IMR-90 (cell line): ENCODE results near the gene ROBO2. TPM values are rescaled to one million over a fixed set of nuclear protein-coding genes. Genes with fewer than 3 reads are reported as not detected.

ENCODE experiments used
- ATAC-seq: fragments of 200-7000 bp; cut with Tn5 transposase; 2 replicates; pipeline ENCODE4 v1.9.1; 2020; ENCODE audit warnings: low read depth, mild to moderate bottlenecking, moderate library complexity
- BruUV-seq: library from RNA; stranded (reverse); fragments of 400-500 nt; replicated peaks from 2 replicates; lab custom pipeline; 2021; lab: Mats Ljungman, UMichigan
- CTCF ChIA-PET: fragments of 300-600 bp; formaldehyde crosslinking; extraction: SDS; loops from one replicate; lab custom pipeline; 2021; ENCODE audit warnings: antibody characterized with exemption; lab: Yijun Ruan, JAX
- POLR2A ChIA-PET: fragments of 300-600 bp; sonication (Branson Sonifier 250); formaldehyde crosslinking; loops from one replicate; lab custom pipeline; 2022; ENCODE audit warnings: antibody characterized with exemption; ENCODE audit not compliant: unreplicated experiment; lab: Charles Lee
- DNase-seq: peaks from one replicate; pipeline ENCODE4 v3.0.0; 2013
- H2AFZ ChIP-seq: replicated peaks from 2 replicates; pipeline ENCODE3; 2013; ENCODE audit warnings: low read length, mild to moderate bottlenecking; ENCODE audit not compliant: poor library complexity
- H2AK5ac ChIP-seq: 2 replicates; pipeline ENCODE4 v1.6.1; 2013; ENCODE audit warnings: low read depth, low read length, inconsistent platforms
- H2AK9ac ChIP-seq: replicated peaks from 2 replicates; pipeline ENCODE3; 2013; ENCODE audit warnings: mild to moderate bottlenecking, low read depth, low read length, moderate library complexity; ENCODE audit not compliant: poor library complexity
- H2BK120ac ChIP-seq: 2 replicates; pipeline ENCODE4 v1.6.1; 2013; ENCODE audit warnings: low read depth, low read length, inconsistent platforms
- H2BK15ac ChIP-seq: 3 replicates; pipeline ENCODE4 v1.6.1; 2013; ENCODE audit warnings: low read depth, low read length, inconsistent platforms
- H2BK20ac ChIP-seq: 2 replicates; pipeline ENCODE4 v1.6.1; 2013; ENCODE audit warnings: low read depth, mild to moderate bottlenecking, inconsistent platforms, low read length, moderate library complexity
- H2BK5ac ChIP-seq: 2 replicates; pipeline ENCODE4 v1.6.1; 2013; ENCODE audit warnings: mild to moderate bottlenecking, low read depth, low read length, inconsistent platforms; ENCODE audit not compliant: poor library complexity, severe bottlenecking
- H3K14ac ChIP-seq: replicated peaks from 2 replicates; pipeline ENCODE4 v1.6.1; 2013; ENCODE audit warnings: low read depth, low read length, inconsistent platforms
- H3K18ac ChIP-seq: 2 replicates; pipeline ENCODE4 v1.6.1; 2013; ENCODE audit warnings: low read depth, low read length, control low read depth
- H3K23ac ChIP-seq: 2 replicates; pipeline ENCODE4 v1.6.1; 2013; ENCODE audit warnings: low read depth, low read length, inconsistent platforms
- H3K27ac ChIP-seq: 2 replicates; pipeline ENCODE4 v1.5.1; 2013; ENCODE audit warnings: mild to moderate bottlenecking, control low read depth, low read length; ENCODE audit not compliant: insufficient read depth
- H3K27me3 ChIP-seq: 2 replicates; pipeline ENCODE4 v1.6.1; 2013; ENCODE audit warnings: low read length; ENCODE audit not compliant: control insufficient read depth, insufficient read depth
- H3K36me3 ChIP-seq: 2 replicates; pipeline ENCODE4 v1.6.1; 2013; ENCODE audit warnings: low read length, mixed read lengths; ENCODE audit not compliant: control insufficient read depth, insufficient read depth
- H3K4ac ChIP-seq: 2 replicates; pipeline ENCODE4 v1.6.1; 2013; ENCODE audit warnings: low read depth, low read length, inconsistent platforms
- H3K4me1 ChIP-seq: 2 replicates; pipeline ENCODE4 v1.6.1; 2013; ENCODE audit warnings: low read length, mixed read lengths; ENCODE audit not compliant: control insufficient read depth, insufficient read depth
- H3K4me2 ChIP-seq: 2 replicates; pipeline ENCODE4 v1.6.1; 2013; ENCODE audit warnings: low read depth, mild to moderate bottlenecking, control low read depth, low read length, moderate library complexity
- H3K4me3 ChIP-seq: 2 replicates; pipeline ENCODE4 v1.5.1; 2013; ENCODE audit warnings: low read depth, mild to moderate bottlenecking, control low read depth, low read length, moderate library complexity; ENCODE audit not compliant: insufficient read depth
- H3K56ac ChIP-seq: 2 replicates; pipeline ENCODE4 v1.6.1; 2013; ENCODE audit warnings: low read length, inconsistent platforms; ENCODE audit not compliant: insufficient read depth; ENCODE audit errors: extremely low read depth
- H3K79me1 ChIP-seq, 2 experiments: 2 replicates each; pipeline ENCODE4 v1.6.1; 2013; ENCODE audit warnings: low read length in 2 of 2, inconsistent platforms in 1 of 2, low read depth in 1 of 2
- H3K9ac ChIP-seq: 2 replicates; pipeline ENCODE4 v1.6.1; 2013; ENCODE audit warnings: low read depth, low read length, control low read depth
- H3K9me1 ChIP-seq: 2 replicates; pipeline ENCODE4 v1.6.1; 2013; ENCODE audit warnings: low read length, inconsistent platforms; ENCODE audit not compliant: insufficient read depth
- H3K9me3 ChIP-seq: 2 replicates; pipeline ENCODE4 v1.6.1; 2013; ENCODE audit warnings: low read length; ENCODE audit not compliant: control insufficient read depth, insufficient read depth
- H4K20me1 ChIP-seq: 2 replicates; pipeline ENCODE4 v1.6.1; 2013; ENCODE audit warnings: low read length, inconsistent platforms; ENCODE audit not compliant: insufficient read depth
- H4K5ac ChIP-seq: 2 replicates; pipeline ENCODE4 v1.6.1; 2013; ENCODE audit warnings: mild to moderate bottlenecking, low read depth, low read length, control low read depth
- H4K8ac ChIP-seq, 2 experiments: 2 replicates each; pipeline ENCODE4 v1.6.1; 2013; ENCODE audit warnings: low read depth in 2 of 2, low read length in 2 of 2, control low read depth in 1 of 2, inconsistent platforms in 1 of 2
- H4K91ac ChIP-seq: 2 replicates; pipeline ENCODE4 v1.6.1; 2013; ENCODE audit warnings: low read depth, low read length, inconsistent platforms; ENCODE audit not compliant: insufficient read depth
- CEBPB ChIP-seq: IDR thresholded peaks from 2 replicates; pipeline ENCODE4 v1.6.1; 2012; ENCODE audit warnings: low read depth, low read length, improper control_type of control experiment
- CTCF ChIP-seq: conservative IDR thresholded peaks from 2 replicates; pipeline ENCODE4 v1.5.1; 2012; ENCODE audit warnings: mild to moderate bottlenecking, low read depth, low read length, improper control_type of control experiment
- WGBS, 2 experiments: methylation state at CpG; one replicate each; pipeline versions ENCODE4 v1.1.5 to v1.1.7; 2013; ENCODE audit warnings: missing lambda C conversion rate in 2 of 2; ENCODE audit not compliant: insufficient read length in 1 of 2; ENCODE audit errors: extremely low coverage in 2 of 2; 5-methylcytosine and 5-hydroxymethylcytosine counted together
- dilution Hi-C: fragments of 300-500 bp; cut with HindIII; formaldehyde crosslinking; loops from one replicate; pipeline ENCODE4 v1.14.3; 2018; ENCODE audit warnings: low sequenced_read_pairs; ENCODE audit not compliant: unreplicated experiment
- in situ Hi-C: fragments of 300-500 bp; cut with MboI; formaldehyde crosslinking; loops from 3 replicates; pipeline ENCODE4 v1.14.3; 2019; ENCODE audit warnings: low sequenced_read_pairs, inconsistent platforms, mixed read lengths
- intact Hi-C: fragments of 100-400 bp; cut with micrococcal nuclease; formaldehyde crosslinking; loops from 2 replicates; pipeline ENCODE4 v1.10.0; 2022
- polyA plus RNA-seq, 3 experiments: library from polyadenylated mRNA; depleted of rRNA; stranded (reverse); fragments of >200 nt; gene quantifications; 2 replicates each; pipeline ENCODE4 v1.2.3, GENCODE V29; 2012; ENCODE audit warnings: low replicate concordance in 1 of 3
- total RNA-seq: library from RNA; depleted of rRNA; stranded (reverse); fragments of >200 nt; gene quantifications from 2 replicates; pipeline ENCODE4 v1.2.3, GENCODE V29; 2012

ROBO2 gene
- total and polyA plus RNA-seq, 2 of the 4 experiments (the other 2 are of a cell fraction) = 9.3 to 14.5 TPM

DNA sequence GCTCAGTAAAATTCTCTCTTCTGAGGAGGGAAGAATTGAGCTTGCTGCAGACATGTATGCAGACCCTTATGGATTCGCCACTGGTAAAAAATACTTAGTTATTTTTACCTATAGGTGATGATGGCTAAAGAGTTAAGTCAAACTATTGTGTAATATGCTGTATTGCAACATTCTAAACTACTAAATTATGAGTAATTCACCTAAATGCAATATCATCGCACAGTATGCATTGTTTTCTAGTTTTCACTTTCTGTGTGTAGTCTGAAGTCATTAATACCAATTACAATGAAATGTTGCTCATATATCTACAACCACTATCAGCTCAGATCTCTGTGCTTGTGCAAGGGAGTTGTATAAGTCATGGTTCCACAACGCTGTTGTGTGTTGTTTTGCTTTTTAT lies 48.7 kb upstream of the ROBO2 start:
- Histone ChIP-seq H4K5ac (no peak overlapping the region), H2BK120ac (no peak overlapping the region), H4K20me1 (no peaks in the 10 kb centered on the region), H3K4me3 (no peak overlapping the region), H3K79me1 (no peaks in the 10 kb centered on the region), H3K14ac (no peak overlapping the region), H3K18ac (no peak overlapping the region), H3K9ac (no peak overlapping the region), H2BK15ac (no peak overlapping the region), H4K8ac (no peak overlapping the region), H3K56ac (no peak overlapping the region), H3K9me1 (no peaks in the 10 kb centered on the region), H4K91ac (no peak overlapping the region), H2AFZ (no peak overlapping the region), H2AK5ac (no peak overlapping the region), H3K9me3 (no peaks in the 10 kb centered on the region), H3K4me1 (no peaks in the 10 kb centered on the region), H2BK5ac (no peak overlapping the region), H3K4me2 (no peak overlapping the region), H3K4ac (no peak overlapping the region), H2AK9ac (no peak overlapping the region), H2BK20ac (no peak overlapping the region), H3K23ac (no peak overlapping the region), H3K27ac (no peak overlapping the region), H3K36me3 (no peaks in the 10 kb centered on the region), H3K27me3 (no peaks in the 10 kb centered on the region)
- ATAC-seq = no peak
- peak; percentile 73 for TF ChIP-seq CEBPB
- TF ChIP-seq CTCF = no peak
- no CpG with 5 or more reads among the region's 3 CpGs for whole genome bisulfite sequencing, 2 experiments
- ChIA-PET POLR2A (no interaction called here), CTCF (no interaction called here)
- intact Hi-C loops (no loop called here), in situ Hi-C loops (no loop called here), dilution Hi-C loops (no loop called here)
- DNase-seq = no peak
- no TSS peak for BruUV-seq
